ENCODE results near the gene MFN1.

MFN1 gene

DNA sequence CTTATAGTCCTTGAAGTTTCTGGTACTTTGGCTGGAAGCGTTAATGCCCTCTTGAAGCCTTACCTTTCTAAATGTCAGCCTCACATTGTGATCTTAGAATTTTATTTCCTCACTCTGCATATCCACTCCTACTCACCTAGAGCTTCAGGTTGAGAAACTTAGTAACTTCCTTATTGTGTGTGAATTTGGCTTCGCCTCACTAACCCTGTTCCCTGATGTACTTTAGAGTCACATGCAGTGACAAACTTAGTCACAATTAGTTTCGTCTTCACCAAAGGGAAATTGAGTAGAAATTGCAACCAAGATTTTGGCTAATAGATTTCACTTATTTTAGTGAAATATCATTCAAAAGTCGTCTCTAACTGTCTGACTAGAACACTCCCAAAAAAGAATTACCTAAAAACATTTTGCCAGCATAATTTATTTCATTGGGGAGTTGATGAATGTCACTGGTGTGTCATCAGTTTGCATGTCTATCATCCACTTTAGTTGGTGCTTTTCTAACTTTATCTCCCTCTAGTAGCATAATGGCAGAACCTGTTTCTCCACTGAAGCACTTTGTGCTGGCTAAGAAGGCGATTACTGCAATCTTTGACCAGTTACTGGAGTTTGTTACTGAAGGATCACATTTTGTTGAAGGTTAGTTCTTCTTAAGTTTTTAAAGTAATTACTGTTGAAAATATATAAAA is 960 bp downstream of the MFN1 start:
- DNase-seq (ENCODE audit: low read depth): peak; percentile 83
- TF ChIP-seq, protein P1, sequence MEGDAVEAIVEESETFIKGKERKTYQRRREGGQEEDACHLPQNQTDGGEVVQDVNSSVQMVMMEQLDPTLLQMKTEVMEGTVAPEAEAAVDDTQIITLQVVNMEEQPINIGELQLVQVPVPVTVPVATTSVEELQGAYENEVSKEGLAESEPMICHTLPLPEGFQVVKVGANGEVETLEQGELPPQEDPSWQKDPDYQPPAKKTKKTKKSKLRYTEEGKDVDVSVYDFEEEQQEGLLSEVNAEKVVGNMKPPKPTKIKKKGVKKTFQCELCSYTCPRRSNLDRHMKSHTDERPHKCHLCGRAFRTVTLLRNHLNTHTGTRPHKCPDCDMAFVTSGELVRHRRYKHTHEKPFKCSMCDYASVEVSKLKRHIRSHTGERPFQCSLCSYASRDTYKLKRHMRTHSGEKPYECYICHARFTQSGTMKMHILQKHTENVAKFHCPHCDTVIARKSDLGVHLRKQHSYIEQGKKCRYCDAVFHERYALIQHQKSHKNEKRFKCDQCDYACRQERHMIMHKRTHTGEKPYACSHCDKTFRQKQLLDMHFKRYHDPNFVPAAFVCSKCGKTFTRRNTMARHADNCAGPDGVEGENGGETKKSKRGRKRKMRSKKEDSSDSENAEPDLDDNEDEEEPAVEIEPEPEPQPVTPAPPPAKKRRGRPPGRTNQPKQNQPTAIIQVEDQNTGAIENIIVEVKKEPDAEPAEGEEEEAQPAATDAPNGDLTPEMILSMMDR (IDR thresholded peaks at IDR 0.05; ENCODE audit: insufficient read depth, low read depth, low read length, missing control alignments): no peak

DNA sequence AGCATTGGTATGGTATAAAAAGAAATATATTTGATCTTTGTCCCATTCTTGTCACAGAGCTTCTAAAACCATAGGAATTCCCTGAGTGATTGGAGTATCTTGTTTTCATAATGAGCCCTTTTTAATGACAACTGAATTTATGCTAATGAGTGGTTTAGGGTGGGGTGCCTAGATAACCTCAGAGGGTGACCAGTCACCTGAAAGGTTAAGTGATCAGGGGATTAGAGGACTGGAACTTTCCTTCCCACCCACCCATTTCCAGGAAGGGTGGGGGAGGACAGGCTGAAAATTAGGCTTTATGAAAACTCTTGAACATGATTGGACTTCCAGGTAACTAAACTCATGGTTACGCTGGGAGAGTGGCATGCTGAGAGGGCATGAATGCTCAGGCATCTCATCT is 8.5 kb downstream of the MFN1 start:
- no peak overlapping the region for H3K4me3 ChIP-seq (ENCODE audit: low read depth, low read length)
- DNase-seq (ENCODE audit: low read depth): no peak
- TF ChIP-seq, protein P1 (IDR thresholded peaks at IDR 0.05; ENCODE audit: insufficient read depth, low read depth, low read length, missing control alignments): no peak

More for the DNA sequence above, 960 bp downstream of the MFN1 start:
- H3K4me3 ChIP-seq (ENCODE audit: low read depth, low read length): peak overlapping the region; percentile 89

DNA sequence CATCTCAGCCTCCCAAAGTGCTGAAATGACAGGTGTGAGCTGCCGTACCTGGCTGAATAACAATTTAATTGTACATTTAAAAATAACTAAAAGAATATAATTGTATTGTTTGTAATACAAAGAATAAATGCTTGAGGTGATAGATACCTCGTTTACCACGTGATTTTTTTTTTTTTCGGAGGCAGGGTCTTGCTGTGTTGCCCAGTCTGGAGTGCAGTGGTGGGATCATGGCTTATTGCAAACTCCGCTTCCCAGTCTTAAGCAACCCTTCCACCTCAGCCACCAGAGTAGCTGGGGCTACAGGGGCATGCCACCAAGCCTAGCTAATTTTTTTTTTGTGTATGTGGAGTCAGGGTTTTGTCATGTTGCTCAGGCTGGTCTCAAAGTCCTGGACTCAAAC is 15.8 kb downstream of the MFN1 start:
- H3K4me3 ChIP-seq (ENCODE audit: low read depth, low read length): no peak overlapping the region
- TF ChIP-seq, protein P1 (IDR thresholded peaks at IDR 0.05; ENCODE audit: insufficient read depth, low read depth, low read length, missing control alignments): no peak
- DNase-seq (ENCODE audit: low read depth): no peak

DNA sequence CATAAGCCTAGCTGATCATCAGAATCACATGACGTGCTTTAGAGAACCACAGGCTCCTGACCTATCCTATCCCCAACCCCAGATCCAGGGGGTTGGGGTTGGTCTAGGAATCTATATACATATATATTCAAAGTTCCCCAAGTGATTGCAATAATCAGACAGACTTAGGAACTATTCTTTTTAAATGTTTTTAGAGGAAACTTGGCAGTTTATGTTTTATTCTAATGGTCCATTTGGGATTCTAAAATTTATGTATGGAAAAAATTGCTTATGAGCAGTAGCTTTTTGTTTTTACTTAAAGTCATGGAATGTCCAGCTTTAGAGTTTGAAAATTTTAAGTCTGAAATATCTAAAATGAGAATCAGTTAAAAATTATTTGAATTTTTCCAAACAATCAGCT is 22.1 kb downstream of the MFN1 start:
- TF ChIP-seq, protein P1 (IDR thresholded peaks at IDR 0.05; ENCODE audit: insufficient read depth, low read depth, low read length, missing control alignments): no peak
- no peak for DNase-seq (ENCODE audit: low read depth)
- H3K4me3 ChIP-seq (ENCODE audit: low read depth, low read length): no peak overlapping the region

DNA sequence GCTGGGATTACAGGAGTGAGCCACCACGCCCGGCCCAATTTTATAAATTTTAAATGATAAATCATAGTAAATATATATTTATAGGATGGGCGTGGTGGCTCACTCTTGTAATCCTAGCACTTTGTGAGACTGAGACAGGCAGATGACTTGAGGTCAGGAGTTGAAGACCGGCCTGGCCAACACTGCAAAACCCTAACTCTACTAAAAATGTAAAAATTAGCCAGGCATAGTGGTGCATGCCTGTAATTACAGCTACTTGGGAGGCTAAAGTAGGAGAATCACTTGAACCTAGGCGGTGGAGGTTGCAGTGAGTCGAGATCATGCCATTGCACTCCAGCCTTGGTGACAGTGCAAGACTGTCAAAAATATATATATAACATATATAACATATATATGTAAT is 26.4 kb downstream of the MFN1 start:
- no peak overlapping the region for H3K4me3 ChIP-seq (ENCODE audit: low read depth, low read length)
- TF ChIP-seq, protein P1 (IDR thresholded peaks at IDR 0.05; ENCODE audit: insufficient read depth, low read depth, low read length, missing control alignments): no peak
- no peak for DNase-seq (ENCODE audit: low read depth)

DNA sequence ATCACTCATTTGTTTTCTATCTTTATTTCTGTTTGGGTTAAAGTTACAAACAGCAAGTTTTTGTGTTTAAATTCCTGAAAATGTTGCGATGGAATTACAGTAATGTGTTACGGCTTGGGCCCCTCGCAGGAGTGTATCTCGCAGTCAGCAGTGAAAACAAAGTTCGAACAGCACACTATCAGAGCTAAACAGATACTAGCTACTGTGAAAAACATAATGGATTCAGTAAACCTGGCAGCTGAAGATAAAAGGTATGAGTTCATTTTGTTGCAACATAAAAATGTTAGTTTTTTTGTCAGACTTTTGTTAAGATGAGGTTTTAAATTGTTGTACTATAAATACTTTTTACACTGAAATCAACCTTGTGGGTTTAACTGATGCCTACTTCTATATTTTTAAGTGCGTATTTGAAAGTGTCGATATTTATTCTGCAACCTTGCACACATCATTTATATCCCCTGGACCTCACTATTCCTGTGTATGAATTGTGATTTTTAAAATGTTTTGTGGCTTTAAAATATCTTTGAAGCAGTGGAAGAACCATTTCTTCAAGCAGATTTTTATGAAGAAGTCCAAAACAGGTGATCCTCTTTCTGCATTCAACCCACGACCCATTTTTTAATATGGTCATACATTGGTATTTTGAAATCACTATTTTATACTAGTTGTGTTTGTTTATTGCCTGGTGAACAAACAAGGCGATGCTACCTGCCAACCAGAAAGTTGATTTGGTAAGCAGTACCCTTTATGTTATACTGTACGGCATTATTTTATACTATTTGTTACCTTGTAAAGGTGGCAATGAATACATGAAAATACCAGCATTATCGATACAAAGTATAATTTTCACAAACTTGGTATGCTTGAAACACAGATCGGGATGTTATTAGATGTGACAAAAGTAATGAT is 27.8 kb downstream of the MFN1 start:
- no peak for DNase-seq (ENCODE audit: low read depth)
- TF ChIP-seq, protein P1 (IDR thresholded peaks at IDR 0.05; ENCODE audit: insufficient read depth, low read depth, low read length, missing control alignments): no peak
- H3K4me3 ChIP-seq (ENCODE audit: low read depth, low read length): no peak overlapping the region
